Measurements from ENCODE around the gene RTN3.

Gene RTN3

DNA sequence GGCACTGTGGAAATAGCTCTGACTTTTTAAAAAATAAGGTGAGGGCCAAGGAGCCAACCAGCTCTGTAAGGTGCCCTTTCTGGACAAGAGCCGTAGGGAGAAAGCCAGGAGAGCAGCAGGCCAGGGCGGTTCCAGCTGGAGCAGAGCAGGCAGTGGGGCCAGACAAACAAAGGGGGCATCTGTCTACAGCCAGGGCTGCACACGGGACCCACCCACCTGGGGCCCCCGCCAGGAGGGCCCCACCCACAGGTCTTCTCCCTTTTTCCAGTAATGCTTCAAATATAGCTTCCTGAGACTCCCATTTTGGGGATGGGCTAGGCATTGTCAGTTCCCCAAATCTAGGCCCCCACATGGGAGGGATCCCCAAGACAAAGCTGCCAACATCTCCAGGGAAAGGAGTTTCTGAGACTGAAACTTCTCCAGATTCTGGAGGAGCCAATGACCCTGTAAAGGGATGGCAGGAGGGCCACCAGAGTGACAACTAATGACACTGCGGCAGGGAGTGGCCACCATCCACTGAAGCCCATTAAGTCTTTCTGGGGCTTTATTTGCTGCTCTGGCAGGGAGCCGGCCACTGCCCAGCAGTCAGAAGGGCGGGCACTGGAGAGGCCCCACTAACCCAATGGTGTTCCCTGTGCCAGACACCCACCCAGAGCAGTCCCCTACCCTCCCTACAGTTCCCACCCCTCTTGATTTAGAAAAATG is 85.4 kb downstream of the RTN3 start:
- TF ChIP-seq, protein P1, sequence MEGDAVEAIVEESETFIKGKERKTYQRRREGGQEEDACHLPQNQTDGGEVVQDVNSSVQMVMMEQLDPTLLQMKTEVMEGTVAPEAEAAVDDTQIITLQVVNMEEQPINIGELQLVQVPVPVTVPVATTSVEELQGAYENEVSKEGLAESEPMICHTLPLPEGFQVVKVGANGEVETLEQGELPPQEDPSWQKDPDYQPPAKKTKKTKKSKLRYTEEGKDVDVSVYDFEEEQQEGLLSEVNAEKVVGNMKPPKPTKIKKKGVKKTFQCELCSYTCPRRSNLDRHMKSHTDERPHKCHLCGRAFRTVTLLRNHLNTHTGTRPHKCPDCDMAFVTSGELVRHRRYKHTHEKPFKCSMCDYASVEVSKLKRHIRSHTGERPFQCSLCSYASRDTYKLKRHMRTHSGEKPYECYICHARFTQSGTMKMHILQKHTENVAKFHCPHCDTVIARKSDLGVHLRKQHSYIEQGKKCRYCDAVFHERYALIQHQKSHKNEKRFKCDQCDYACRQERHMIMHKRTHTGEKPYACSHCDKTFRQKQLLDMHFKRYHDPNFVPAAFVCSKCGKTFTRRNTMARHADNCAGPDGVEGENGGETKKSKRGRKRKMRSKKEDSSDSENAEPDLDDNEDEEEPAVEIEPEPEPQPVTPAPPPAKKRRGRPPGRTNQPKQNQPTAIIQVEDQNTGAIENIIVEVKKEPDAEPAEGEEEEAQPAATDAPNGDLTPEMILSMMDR (IDR thresholded peaks at IDR 0.05), result no peak
- TF ChIP-seq ZFX (IDR thresholded peaks at IDR 0.05; ENCODE audit: borderline replicate concordance), result no peak
- peak overlapping the region; percentile 83 for H3K27ac ChIP-seq

DNA sequence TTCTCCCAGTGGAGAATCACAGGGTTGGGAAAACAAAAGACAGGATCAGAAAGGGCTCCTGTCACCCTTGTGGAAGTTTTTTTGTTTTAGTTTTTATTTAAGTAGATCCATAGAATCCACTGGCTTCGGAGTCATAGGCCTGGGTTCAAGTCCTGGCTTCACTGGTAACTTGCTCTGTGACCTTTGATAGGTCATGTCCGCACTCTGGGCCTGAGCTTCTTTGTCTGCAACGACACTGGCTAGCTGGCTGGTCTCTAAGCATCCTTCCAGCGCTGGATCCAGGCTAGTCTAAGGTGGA is 85.9 kb downstream of the RTN3 start:
- H3K27ac ChIP-seq, result peak overlapping the region; percentile 83
- no peak for TF ChIP-seq ZFX (IDR thresholded peaks at IDR 0.05; ENCODE audit: borderline replicate concordance)

DNA sequence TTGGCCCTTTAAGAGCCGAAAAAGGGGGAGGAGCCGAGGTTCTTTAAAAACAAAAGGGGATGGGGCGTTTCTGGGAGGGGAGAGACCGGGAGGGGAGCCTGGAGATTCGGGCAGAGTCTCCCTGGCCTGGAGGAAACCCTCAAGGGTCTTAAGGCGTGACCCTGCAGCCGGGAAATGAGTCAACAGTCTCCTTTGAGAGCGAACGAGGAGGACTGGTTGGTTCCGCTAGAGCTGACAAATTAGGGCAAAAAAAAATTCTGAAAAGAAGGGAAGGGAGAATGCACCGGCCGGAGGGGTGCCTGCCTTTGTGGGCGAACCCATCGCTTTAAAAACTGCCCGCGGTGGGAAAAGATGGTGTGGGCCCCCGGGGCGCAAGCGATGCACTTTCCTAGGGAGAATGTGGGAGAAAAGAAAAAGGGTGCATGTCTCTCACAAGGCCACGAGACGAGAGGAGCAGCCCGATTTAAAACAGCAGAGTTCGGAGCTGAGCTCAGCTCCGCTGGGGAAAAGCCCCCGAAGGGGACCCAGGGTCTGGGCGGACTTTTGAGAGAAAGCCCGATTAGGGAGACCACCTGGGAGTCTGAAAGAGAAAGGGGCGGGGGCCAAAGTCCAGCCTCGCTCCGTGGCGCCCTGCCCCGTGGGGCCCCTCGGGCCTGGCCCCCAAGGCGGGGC is 86.4 kb downstream of the RTN3 start:
- TF ChIP-seq, protein P1 (IDR thresholded peaks at IDR 0.05), result no peak
- no peak for TF ChIP-seq ZFX (IDR thresholded peaks at IDR 0.05; ENCODE audit: borderline replicate concordance)
- H3K27ac ChIP-seq, result peak overlapping the region; percentile 83

DNA sequence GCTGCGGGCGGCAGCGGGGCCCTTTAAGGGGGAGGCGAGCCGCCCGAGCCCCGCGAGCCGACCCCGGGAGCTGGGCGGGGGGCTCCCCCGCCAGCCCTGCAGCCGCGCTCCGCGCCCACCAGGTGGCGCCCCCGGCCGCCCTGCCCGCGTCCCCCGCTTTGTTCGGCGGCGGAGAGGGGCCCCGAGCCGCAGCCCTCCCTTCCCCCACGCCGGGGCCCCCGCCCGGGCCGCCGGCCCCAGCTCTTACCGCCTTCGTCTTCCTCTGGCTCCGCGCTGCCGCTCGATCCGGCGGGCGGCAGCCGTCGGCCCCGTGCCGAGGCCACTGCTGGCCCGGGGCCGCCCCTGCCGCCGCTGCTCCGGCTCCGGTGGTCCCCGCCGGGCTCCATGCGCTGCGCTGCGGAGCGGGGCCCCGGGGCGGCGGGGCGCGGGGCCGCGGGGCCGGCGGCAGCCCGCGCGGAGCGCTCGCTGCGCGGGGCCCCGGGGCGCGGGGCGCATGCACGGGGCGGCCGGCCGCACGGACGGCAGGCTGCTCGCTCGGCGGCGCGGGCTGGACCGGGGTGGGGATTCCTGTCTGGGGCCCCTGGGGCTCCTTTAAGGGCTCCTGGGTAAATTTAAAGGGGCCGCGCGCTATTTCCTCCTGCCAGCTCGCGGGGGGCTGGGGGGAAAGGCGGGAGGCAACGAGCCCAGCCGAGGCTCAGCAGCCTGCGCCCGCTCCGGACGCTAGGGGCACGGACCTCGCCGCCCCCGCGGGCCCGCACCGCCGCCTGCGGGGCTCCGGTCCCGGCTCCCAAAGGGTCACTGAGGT is 87.1 kb downstream of the RTN3 start, which contains the start of gene ZFTA:
TSS of gene ZFTA (minus strand) at position 539 of the 805 bp plus-strand sequence. CDS start at position 386, 153 bp downstream.
- no peak for TF ChIP-seq ZFX (IDR thresholded peaks at IDR 0.05; ENCODE audit: borderline replicate concordance)
- TF ChIP-seq, protein P1 (IDR thresholded peaks at IDR 0.05), result peak; percentile 94
- peak within 1 kb of the TSS; percentile 83 for H3K27ac ChIP-seq

DNA sequence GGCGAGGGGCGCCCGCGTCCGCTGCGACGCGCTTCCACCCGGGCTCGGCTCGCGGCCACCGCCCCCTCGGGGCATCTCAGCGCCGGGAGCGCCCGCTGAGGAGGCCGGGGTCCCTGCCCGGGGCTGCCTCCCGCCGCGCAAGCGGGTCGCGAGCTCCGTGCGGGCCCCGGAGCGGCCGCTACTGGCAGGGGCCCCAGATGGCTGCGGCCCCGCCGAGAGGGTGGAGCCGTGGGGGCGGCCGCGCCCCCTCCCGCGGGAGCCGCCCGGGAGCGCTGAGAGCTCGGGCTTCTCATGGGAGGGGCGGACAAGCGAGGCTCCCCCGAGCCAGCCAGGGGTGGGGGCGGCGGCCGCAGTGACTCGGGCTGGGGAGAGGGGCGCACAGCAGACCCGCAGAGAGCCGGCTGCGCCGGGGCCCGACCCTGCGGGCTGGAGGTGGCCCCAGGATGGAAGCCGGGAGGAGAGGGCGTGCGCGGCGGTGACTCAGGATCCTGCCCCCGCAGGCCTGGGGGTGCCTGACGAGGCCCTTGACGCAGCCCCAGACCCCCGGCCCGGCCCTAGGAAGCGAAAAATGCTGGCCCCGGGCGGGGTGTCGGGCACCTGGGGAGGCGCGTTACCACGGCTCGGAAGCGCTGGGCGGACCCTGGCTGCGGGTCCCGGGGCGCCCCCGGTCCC is 87.9 kb downstream of the RTN3 start:
- H3K27ac ChIP-seq, result no peak overlapping the region
- TF ChIP-seq, protein P1 (IDR thresholded peaks at IDR 0.05), result no peak
- no peak for TF ChIP-seq ZFX (IDR thresholded peaks at IDR 0.05; ENCODE audit: borderline replicate concordance)

DNA sequence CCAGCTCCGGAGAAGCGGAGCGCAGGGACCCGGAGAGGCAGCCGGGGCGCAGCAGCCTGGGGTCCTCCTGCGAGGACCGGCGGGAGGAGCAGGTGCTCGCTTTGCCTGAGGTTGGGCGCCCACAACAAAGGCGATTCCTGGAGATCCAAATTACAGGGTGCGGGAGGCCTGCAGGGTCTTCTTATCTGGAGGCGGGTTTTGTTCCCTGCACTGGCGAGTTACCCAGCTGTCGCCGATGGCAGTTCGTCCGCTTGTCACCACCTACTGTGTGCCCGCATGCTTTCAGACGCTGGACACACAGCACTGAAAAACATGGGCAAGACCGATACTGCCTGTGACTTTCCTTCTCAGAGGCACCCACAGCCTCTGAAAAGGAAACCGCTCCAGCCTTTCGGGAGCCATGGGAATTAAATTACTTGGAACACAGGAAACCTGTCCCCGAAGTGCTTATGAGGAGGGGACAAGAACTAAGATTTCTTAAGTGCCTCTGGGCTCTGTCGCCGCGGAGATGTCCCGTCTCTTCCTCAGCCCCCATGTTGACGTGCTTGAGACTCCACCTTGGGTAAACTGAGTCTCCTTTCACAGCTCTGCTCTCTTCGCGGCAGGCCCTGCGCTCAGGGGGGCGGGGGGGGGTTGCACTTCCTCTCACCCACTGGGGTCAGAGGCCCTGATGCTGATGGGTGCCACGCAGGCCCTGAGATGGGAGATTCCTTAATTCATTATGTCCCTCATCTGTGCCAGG is 88.6 kb downstream of the RTN3 start:
- no peak overlapping the region for H3K27ac ChIP-seq

More for the DNA sequence above, 88.6 kb downstream of the RTN3 start:
- TF ChIP-seq, protein P1 (IDR thresholded peaks at IDR 0.05), result no peak
- no peak for TF ChIP-seq ZFX (IDR thresholded peaks at IDR 0.05; ENCODE audit: borderline replicate concordance)

Data from 22Rv1 (cell line).